GM21737 (cell line): ENCODE data around the gene POTEG.
"Not testable (repeated sequence)": the region's sequence is repeated elsewhere in the genome, so short reads cannot be mapped to it uniquely, and the experiment has no call there.

Experiments
- ATAC-seq: cut with Tn5 transposase; IDR thresholded peaks from one replicate; pipeline ENCODE4 v1.9.1; 2021; ENCODE audit warnings: mild to moderate bottlenecking, moderate library complexity; ENCODE audit not compliant: unreplicated experiment

Gene POTEG

GRCh38 chr14:19434241-19434640 is at the start of gene POTEG:
POTEG (minus strand) TSS chr14:19434341; CDS start chr14:19434289, 52 bp downstream.
- ATAC-seq, result not testable (repeated sequence)

- not testable (repeated sequence) for ATAC-seq
Measured at GRCh38 chr14:19482093-19482492, 48.0 kb upstream of the POTEG start.

- ATAC-seq, result not testable (repeated sequence)
Measured at GRCh38 chr14:19481421-19481820, 47.3 kb upstream of the POTEG start.

GRCh38 chr14:19480491-19480890 is 46.4 kb upstream of the POTEG start:
- not testable (repeated sequence) for ATAC-seq

GRCh38 chr14:19445761-19446160 is 11.6 kb upstream of the POTEG start:
- ATAC-seq, result not testable (repeated sequence)

GRCh38 chr14:19439826-19440225 is 5.7 kb upstream of the POTEG start:
- not testable (repeated sequence) for ATAC-seq

- ATAC-seq, result not testable (repeated sequence)
Measured at GRCh38 chr14:19439219-19439618, 5.1 kb upstream of the POTEG start.

GRCh38 chr14:19437126-19437443 is 2.9 kb upstream of the POTEG start:
- not testable (repeated sequence) for ATAC-seq

GRCh38 chr14:19436311-19437125 is 2.4 kb upstream of the POTEG start:
- ATAC-seq, result not testable (repeated sequence)

GRCh38 chr14:19435852-19436251 is 1.7 kb upstream of the POTEG start:
- not testable (repeated sequence) for ATAC-seq

GRCh38 chr14:19434891-19435290 is 750 bp upstream of the POTEG start:
- not testable (repeated sequence) for ATAC-seq

GRCh38 chr14:19433765-19434164 is 376 bp downstream of the POTEG start:
- not testable (repeated sequence) for ATAC-seq

GRCh38 chr14:19408519-19408918 is 25.6 kb downstream of the POTEG start:
- ATAC-seq, result not testable (repeated sequence)

- ATAC-seq, result not testable (repeated sequence)
Measured at GRCh38 chr14:19402097-19402496, 32.0 kb downstream of the POTEG start.

- ATAC-seq, result not testable (repeated sequence)
Measured at GRCh38 chr14:19394727-19395126, 39.4 kb downstream of the POTEG start.

- ATAC-seq, result not testable (repeated sequence)
Measured at GRCh38 chr14:19390230-19390629, 43.9 kb downstream of the POTEG start.

- ATAC-seq, result not testable (repeated sequence)
Measured at GRCh38 chr14:19388741-19389140, 45.4 kb downstream of the POTEG start.

GRCh38 chr14:19386996-19387395 is 47.1 kb downstream of the POTEG start:
- ATAC-seq, result not testable (repeated sequence)

- ATAC-seq, result not testable (repeated sequence)
Measured at GRCh38 chr14:19386309-19386708, 47.8 kb downstream of the POTEG start.

GRCh38 chr14:19384088-19384781 is 49.9 kb downstream of the POTEG start:
- not testable (repeated sequence) for ATAC-seq

GRCh38 chr14:19383008-19383584 is 51.0 kb downstream of the POTEG start:
- not testable (repeated sequence) for ATAC-seq

- not testable (repeated sequence) for ATAC-seq
Measured at GRCh38 chr14:19380137-19380536, 54.0 kb downstream of the POTEG start.
